GM21619 (cell line): ENCODE results near the gene PRDM5.

Experiments used
- ATAC-seq: cut with Tn5 transposase; IDR thresholded peaks from one replicate; pipeline ENCODE4 v1.9.1; 2021; ENCODE audit not compliant: unreplicated experiment

The PRDM5 gene

DNA sequence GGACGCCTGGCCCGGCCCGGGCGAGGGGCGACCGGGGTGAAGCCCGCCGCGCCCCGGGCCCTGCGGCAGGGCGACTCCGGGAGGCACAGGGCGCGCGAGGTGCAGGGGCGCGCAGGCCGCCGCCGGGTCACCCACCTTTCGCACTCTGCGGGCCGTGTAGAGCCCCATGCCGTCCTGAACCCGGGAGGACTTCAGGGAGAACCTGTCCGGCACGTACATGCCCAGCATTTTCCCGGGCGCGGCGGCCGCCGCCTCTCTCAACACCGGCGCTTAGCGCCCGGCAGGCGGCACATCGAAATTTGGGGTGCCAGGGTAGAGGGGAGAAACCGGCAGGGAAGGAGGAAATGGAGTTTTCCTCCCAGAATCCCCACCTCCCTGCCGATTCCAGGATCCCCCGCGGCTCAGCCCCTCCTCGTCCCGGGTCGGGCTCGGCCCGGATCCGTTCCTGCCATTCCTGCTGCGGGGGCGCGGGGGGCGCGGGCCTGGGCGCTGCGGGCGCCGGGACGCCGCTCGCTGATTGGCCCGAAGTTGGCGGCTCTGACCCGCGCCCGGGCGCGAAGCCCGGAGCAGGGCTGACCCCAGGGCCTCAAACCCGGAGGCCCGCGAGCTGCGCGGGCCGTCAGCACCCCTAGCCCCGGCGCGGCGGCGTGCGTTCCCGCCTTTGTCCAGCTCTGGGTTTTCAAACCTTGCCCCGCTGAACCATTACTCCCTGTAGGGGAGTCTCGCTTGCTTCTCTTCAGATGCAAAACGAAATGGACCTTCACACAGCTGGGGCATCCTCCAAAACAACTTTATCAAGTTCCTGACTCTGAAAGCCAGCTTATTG lies at the start of gene PRDM5:
Gene PRDM5, minus strand, starts transcription at position 346 of the 826 bp plus-strand sequence. Its CDS starts 118 bp downstream, at position 228.
- ATAC-seq = no peak

DNA sequence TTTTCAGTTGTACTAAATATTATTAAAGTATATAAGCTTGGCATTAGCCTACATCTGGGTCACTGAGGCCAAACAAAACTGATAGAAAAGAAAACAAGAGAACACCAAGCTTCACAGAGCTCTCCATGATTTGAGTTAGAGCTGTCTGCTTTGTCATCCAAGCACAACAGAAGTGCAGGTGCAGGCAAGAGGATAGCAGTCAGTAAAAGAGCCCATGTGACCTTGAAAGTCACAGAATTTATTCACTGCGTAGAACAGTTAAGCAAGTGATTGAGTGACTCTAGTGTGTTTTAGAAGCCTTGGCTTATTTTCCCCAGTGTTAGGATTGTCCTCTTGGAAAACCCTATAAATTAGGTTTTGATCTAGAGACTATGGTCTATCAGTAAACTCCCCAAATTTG lies 49.4 kb upstream of the PRDM5 start:
- ATAC-seq = no peak

DNA sequence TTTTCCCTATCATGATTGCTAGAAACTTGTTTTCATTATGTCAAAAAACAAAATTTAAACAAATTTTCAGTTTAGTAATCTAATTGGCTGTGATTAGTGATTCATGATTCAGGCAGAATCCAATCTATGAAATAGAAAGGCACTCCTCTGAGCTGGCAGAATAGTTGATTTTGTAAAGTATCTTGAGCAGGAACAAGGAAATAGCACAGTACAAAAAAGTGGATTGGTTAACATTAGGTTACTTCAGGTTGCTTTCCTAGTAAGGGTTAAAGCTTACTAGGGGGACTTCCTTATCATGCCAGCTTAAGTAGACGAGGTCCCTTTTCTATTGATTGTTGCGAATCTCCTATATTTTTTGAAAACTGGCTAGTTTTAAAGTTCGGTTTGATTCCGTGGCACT lies 43.4 kb upstream of the PRDM5 start:
- no peak for ATAC-seq

DNA sequence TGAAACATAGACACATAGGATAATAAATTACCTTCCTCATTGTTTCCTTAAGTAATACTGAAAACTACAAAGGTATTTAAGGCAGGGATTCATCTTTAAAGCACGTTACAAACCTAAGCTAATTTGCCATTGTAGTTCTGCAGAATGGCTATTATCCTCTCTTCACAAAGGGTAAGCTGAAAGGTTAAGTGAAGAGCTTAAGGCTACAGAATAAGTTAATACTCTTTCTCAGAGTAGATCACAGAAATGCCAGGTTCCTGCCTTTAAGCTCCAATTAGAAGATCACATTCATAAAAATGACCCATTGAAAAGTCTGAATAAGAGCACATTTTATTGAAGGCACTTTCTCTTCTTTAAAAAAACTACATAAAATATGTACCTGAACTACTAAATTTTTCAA lies 42.1 kb upstream of the PRDM5 start:
- ATAC-seq = no peak

DNA sequence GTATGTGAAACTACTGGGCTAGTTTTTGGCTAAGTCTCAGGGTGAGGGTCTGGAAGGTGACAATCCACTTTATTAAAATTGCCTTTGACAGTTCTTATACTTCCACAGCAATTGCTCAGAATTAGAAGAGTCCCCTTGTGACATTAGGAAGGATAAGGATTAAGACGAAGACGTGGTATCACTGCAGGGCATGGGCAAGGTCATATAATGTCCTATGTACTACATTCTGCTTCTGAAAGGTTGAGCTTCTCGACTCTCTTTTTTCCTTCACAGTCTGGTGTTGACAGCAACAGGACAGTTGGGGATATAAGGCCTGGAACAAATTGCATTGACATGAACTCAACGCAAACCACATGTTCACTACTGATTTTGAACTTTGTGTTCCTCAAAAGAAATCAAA lies 40.9 kb upstream of the PRDM5 start:
- ATAC-seq = no peak

DNA sequence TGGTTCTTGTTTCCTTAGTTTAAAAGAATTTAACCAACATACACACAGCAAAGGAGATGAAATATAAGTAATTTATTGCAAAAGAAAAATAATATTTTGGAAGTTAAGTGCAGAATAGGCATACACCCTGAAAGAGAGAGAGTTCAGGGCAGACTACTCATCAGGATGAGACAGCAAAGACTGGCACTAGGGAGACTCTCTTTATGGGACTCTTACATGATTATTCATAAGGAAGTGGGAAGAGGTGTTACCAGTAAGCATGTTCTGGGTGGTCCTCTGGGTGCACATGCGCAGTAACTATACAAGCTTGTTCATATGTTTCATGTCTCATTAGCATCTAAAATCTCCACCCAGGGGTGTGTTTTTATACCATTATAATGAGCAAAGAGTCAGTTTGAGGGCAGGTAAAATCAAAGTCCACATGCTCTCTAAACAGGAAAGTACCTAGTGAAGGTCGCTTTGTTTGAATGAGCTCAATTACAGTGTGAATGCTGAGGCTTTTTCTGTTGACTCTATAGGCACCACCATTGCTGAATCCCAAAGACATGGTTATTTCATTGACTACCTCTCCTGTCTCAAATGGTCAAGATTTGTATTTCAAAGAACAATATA lies 38.2 kb upstream of the PRDM5 start:
- no peak for ATAC-seq

DNA sequence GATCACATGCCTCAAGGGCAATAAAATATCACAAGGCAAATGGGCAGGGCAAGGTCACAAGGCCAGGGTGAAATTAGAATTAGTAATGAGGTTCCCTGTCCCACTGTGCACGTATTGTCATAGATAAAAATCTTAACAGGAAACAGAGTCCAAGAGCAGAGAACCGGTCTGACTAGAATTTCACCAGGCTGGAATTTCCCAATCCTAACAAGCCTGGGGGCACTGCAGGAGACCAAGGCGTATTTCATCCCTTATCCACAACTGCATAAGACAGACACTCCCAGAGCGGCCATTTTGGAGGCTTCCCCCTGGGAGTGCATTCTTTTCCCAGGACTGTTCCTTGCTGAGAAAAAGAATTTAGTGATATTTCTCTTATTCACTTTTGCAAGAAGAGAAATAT lies 25.9 kb upstream of the PRDM5 start:
- no peak for ATAC-seq

DNA sequence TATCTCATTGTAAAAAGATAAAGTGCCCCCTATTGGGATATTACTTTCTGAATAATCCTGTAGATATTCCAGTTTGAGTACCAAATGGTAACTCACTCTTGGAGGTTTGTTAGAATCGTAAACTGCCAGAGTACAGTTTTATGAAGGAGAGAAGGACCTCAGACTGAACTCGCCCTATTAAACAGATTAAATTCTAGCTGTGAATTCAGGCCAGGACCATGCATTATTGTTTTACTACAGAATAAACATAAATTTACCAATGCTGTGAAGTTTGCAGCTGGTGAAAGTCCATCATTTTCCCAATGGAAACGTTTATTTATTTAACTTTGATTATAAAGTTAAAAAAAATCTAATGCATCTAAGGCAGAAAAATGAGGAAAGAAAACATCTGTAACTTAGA lies 20.2 kb upstream of the PRDM5 start:
- ATAC-seq = no peak

DNA sequence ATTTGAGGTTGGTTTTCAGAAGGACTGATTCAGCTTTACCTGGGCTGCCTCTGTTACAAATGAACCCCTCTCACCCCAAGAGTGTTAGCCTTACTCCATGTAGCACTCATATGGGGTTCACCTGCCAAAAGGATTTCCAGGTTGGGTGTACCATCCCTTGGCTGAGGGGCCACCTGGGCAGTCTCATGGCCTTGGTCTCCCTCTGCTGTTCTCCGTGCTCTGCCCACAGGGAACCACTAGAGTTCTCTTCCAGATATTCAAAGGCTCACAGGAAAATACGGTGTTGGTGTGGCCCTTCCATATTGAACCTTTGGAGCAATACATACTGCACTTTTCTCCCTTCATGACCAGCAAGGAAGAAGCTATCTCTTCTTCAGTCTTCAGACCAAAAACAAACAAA lies 18.0 kb upstream of the PRDM5 start:
- ATAC-seq = no peak

DNA sequence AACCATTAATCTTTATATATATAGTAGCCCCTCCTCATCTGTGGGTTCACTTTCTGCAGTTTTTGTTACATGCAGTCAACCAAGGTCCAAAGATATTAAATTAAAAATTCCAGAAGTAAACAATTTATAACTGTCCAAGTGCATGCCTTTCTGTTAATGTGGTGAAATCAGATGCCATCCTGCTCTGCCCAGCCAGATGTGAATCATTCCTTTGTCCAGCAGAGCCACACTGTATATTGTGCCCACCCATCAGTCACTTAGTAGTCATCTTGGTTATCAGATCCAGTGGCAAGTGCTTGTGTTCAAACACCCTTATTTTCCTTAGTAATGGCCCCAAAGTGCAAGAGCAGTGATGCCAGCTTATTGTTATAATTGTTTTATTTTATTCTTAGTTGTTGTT lies 17.2 kb upstream of the PRDM5 start:
- ATAC-seq = no peak

DNA sequence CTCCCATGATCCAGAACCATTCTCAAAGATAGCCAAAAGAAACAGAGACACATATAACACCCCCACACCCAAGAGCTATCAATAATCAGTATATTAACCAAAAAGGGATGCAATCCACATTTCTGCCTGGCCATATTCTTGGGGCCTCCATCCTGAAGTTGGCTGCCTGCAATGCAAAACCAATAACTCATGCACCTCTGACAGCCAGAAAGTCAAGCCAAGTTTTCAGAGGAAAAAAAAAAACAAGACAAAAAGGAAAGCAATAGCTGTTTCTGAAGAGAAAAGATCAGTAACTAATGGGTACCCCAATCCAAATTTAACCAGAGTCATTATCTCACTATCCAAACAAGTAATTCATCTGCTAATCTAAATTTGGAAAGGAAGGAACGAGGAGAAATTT lies 7.3 kb upstream of the PRDM5 start:
- no peak for ATAC-seq

DNA sequence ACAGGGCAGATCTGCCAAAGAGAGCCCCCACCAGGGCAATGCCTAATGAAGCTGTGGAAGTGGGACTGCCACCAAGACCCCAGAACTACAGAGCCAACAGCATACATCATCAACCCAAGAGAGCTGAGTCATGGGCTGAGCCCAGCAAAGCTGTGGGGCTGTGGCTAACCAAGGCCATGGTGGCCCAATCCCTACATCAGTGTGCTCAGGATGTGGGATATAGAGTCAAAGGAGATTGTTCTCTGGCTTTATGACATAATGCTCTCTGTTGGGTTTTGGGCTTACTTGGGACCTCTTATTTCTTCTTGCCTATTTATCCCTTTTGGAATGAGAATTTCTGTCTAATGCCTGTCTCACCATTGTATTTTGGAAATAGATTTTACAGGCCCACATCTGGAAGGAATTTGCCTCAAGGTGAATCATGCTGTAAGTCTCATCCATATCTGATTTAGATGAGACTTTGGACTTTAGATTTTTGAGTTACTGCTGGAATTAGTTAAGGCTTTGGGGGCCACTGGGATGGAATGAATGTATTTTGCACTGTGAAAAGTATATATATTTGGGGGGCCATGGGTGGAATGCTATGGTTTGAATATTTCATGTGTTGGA lies 5.4 kb upstream of the PRDM5 start:
- no peak for ATAC-seq

DNA sequence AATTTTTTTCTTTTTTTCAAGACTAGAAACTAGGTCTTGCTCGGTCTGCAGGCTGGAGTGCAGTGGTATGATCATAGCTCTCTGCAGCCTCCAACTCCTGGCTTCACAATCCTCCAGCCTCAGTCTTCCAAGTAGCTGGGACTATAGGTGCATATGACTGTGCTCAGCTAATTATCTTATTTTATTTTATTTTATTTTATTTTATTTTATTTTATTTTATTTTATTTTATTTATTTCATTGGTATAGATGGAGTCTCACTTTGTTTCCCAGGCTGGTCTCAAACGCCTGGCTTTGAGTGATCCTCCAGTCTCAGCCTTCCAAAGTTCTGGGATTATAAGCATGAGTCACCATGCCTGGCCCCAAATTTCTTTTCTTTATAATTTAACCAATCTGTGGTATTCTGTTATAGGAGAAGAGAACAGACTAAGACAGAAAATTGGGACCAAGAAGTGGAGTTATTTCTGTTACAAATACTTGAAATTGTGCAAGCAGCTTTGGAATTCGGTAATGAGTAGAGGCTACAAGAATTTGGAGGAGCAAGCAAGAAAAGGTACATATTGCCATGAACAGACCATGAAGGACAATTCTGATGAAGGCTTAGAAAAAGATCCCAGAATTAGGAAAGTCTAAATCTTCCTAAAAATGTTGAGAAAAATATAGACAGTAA lies 4.0 kb upstream of the PRDM5 start:
- ATAC-seq = no peak

DNA sequence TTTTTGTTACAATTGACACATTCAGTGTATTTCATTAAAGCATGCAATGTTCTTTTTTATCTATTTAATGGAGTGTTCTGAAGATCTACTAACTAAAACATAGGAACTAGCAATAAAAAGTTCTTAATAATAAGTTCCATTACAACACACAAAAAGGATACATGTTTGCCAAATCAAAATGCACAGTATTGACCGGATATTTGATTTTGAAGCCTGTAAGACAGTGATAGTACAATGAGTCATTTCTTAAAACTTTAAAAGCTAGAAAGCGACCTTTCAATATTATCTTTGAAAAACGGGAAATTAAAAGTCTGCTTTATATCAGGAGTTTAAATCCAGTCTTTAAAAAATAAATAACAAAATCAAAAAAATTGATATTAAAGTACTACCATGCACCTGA lies 2.4 kb upstream of the PRDM5 start:
- no peak for ATAC-seq

DNA sequence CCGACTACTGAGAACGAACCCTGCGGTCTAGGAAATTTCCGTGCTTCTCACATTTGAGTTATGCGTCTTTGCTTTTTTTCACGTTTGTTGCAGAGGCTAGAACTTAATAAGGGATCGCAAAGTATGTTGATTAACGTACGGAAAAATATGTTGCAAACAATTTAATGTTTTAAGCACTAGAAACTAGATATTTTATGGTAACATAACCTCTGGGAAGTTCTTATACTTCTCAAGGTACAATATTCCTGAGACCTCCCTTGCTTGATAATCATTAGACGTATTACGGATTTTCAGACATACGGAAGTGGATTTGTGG lies 639 bp upstream of the PRDM5 start:
- no peak for ATAC-seq

DNA sequence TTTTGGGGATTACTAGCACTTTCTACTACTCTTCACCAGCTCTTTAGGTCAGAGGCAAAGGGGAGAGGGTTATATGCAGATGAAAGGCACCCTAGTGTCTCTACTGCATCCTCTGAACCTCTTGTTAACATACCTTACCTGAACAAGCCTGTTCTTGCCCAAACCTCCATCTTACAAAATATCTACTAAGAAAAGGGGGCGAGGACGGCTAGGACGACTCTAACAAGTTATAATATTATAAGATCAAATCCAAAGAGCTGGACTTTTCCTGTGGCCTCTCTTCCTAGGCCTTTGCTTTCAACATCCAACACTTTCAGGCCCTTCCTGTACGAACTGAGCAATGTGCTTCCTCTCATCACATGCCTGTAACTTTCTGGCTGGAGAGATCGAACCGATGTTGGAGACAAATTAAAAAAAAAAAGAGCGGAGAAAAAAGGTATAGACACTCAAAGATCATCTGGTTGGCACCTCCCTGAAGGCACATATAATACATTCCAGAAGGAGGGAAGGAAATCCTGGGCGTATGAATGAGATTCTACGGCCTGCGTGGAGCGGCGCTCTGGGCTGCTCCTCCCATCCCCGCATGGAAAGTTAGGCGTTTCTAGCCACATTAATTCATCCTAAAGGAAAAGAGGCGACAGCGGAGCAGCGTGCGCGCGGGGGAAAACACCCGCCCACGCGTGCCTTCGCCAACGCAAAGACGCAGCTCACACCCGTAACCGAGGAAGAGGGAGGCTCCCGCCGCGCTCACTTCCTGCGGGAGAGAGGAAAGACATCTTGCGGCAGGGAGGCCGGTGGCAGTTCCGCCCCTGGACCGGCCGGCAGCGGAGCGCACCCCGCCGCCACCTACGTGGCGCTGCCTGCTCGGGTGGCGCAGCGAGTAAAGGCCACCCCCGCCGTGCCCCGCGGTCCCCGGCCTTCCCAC lies 808 bp downstream of the PRDM5 start:
- ATAC-seq = no peak

DNA sequence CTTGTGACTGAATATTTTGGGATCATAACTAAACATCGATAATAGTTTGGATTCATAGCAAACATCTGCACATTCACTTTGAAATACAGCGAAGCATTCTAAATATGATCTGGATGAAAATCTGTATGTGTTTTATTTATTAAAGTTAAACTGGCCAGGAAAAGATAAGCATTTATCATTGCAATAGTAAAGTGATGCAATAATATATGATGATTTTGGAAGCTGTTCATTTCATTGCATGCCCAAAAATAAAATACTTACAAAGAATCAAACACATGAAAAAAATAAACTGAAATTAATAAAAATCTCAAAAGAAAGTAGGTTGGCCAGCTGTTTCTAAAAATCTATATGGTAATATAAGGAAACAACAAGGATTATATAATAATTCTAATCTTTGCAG lies 1.9 kb downstream of the PRDM5 start:
- ATAC-seq = no peak

DNA sequence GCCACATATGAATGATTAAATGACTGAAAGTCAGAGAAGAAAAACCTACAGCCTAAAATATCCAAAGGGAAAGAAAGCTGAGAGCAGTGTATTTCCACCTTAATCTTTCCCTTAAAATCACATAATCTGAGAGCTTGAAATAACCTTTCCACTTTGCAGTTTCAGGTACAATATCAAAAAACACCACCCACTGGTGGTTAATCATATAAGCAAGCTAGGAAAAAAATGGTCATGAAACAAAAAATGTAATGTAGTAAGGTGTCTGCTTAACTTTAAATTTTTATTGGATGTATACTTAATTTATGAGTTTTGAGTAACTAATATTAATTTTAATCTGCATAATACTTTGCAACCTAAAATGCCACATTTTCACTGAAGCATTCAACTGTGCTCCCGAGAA lies 3.2 kb downstream of the PRDM5 start:
- ATAC-seq = no peak

DNA sequence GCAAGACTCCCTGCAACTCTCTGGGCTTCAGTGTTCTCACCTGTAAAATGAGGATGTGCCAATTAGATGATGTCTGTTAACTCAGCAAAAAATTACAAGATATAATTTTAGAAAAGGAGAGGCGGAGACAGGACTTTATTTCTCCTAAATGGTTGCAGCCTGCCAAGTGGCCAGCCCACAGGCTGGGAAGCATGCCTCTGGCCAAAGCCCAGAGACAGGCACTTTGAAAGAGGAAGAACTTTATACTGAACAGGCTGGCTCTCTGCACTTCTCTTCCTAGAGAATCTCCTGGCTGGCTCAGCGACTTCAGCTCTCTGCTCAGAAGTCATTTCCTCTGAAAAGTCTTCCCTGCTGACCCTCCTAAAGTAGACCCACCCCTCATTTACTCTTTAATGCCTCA lies 3.7 kb downstream of the PRDM5 start:
- ATAC-seq = no peak

DNA sequence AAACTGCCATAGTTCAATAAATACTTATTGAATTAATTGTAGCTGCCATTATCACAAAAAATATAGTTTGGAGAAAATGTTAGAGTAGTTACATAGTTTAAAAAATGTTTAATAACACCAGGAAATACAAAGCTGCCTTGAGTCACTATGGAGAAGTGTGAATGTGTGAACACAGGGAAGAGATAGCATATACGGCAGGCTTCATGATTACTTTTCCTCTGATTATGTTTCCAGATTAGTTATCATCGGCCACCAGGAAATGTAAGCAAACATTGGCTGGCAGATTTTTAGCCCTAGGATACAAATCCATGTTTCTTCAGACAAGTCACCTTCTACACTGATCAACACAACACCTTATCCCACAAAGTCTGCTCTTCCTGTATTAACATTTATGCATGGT lies 4.4 kb downstream of the PRDM5 start:
- ATAC-seq = no peak

DNA sequence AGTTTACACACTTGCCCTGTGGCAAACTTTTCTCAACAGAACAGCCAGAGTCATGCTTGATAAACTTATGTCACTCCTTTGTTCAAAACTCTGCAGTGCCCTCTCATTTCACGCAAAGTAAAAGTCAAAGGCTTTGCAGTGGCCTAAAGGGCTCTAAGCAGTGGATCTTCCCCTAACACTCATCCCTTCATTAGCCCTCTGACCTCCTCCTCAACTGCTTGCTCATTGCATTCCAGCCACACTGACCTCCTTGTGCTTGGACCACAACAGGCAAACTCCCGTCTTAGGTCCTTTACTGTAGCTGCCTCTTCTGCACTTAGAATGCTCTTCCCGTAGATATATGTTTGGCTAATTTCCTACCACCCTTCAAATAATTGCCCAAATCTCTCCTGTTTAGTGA lies 5.6 kb downstream of the PRDM5 start:
- ATAC-seq = no peak
